Measurements from ENCODE around the gene FOXJ2.

GRCh38 chr12:8064131-8064530 lies 31.6 kb downstream of the FOXJ2 start:
- TF ChIP-seq CTCF (conservative IDR thresholded peaks at IDR 0.05; ENCODE audit: low read depth, low read length) = no peak
- TF ChIP-seq EZH2 (IDR thresholded peaks at IDR 0.05; ENCODE audit: borderline replicate concordance, low read depth, low read length, poor library complexity, severe bottlenecking) = no peak
